Activated naive CD4-positive, alpha-beta T cell treated with anti-CD3 and anti-CD28 coated beads, Interleukin-2, amount 50 U/mL, for 24 hours (primary cell): ENCODE results near the gene RABL6.
"Not testable (repeated sequence)": the region's sequence is repeated elsewhere in the genome, so short reads cannot be mapped to it uniquely, and the experiment has no call there.

Experiments
- H3K27ac Mint-ChIP-seq: one replicate; pipeline ENCODE4 v1.8.0; 2021; ENCODE audit warnings: mild to moderate bottlenecking, mixed read lengths
- H3K27me3 Mint-ChIP-seq: one replicate; pipeline ENCODE4 v1.8.0; 2021; ENCODE audit warnings: mixed read lengths
- H3K36me3 Mint-ChIP-seq: one replicate; pipeline ENCODE4 v1.8.0; 2021; ENCODE audit warnings: mixed read lengths
- H3K4me1 Mint-ChIP-seq: one replicate; pipeline ENCODE4 v1.8.0; 2021; ENCODE audit warnings: mixed read lengths
- H3K4me3 Mint-ChIP-seq: one replicate; pipeline ENCODE4 v1.8.0; 2021; ENCODE audit warnings: mild to moderate bottlenecking, mixed read lengths
- H3K9me3 Mint-ChIP-seq: one replicate; pipeline ENCODE4 v1.8.0; 2021; ENCODE audit warnings: mixed read lengths

The RABL6 gene

DNA sequence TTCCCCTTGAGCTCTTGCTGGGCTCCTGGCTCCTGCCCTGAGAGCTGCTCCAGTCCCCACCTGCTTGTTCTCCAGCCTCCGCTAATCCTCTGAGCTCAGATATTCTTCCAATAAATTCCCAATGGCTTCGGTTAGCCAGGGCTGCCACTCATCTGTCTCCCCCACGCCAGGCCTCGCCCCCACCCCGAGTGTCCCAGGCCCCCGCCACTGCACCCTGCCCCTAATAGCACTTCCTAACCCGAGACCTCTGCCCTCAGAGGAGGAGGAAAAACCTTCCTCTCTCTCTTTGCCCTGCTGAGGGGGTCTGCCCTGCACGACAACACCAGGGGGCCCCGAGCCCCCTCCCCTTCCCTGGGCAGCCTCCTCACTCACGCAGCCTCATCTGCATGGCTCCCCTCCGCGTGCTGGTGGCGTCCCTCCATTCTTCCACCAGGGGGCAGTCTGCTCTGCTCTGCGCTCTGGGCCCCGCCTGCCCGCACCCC, 38.0 kb upstream of the RABL6 start:
- Mint-ChIP-seq H3K4me1 (peaks cover 6% of the 10 kb centered on the region), H3K9me3 (no peaks in the 10 kb centered on the region), H3K36me3 (no peaks in the 10 kb centered on the region), H3K27ac (no peak overlapping the region), H3K4me3 (no peak overlapping the region), H3K27me3 (peaks cover 4% of the 10 kb centered on the region)

GRCh38 chr9:136771907-136772415, 35.8 kb upstream of the RABL6 start:
- Mint-ChIP-seq H3K4me1 (peaks cover 2% of the 10 kb centered on the region), H3K27ac (no peak overlapping the region), H3K4me3 (no peak overlapping the region)

DNA sequence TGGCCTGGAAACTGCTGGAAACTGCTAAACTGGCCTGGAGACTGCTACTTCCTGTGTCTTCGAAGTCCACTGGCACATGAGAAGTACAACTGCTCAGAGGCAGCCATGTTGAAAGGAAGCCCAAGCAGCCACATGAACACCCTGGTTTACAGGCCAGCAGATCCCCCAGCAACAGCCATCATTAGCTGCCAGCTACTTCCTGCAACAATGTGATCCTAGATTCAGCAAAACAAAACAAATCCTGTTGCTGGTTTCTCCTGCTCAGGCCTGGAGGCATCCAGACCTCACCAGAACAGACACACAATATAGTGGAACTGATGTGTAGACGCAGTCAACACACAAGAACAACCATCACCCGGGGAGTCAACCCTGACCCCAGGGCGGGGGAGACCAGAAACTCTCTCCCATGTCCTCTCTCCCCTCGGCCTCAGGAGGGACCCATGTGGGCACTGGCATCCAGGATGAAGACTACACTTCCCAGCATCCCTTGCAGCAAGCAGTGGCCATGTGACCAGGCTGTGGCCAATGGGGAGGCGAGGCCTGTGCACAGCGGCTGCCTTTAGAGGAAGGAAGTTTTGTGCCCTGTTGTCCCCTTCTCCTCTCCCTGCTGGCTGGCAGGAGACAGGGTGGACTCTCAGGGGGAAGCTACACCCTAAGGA, 34.2 kb upstream of the RABL6 start:
- Mint-ChIP-seq H3K4me1 (no peaks in the 10 kb centered on the region), H3K27ac (no peak overlapping the region), H3K27me3 (peaks cover 3% of the 10 kb centered on the region), H3K36me3 (no peaks in the 10 kb centered on the region), H3K9me3 (no peaks in the 10 kb centered on the region), H3K4me3 (no peak overlapping the region)

More at GRCh38 chr9:136771907-136772415, 35.8 kb upstream of the RABL6 start:
- H3K36me3 Mint-ChIP-seq: no peaks in the 10 kb centered on the region
- no peaks in the 10 kb centered on the region for H3K9me3 Mint-ChIP-seq
- peaks cover 2% of the 10 kb centered on the region for H3K27me3 Mint-ChIP-seq

- no peaks in the 10 kb centered on the region for H3K4me1 Mint-ChIP-seq
- no peaks in the 10 kb centered on the region for H3K36me3 Mint-ChIP-seq
- H3K9me3 Mint-ChIP-seq: no peaks in the 10 kb centered on the region
- no peak overlapping the region for H3K27ac Mint-ChIP-seq
- H3K27me3 Mint-ChIP-seq: peaks cover 3% of the 10 kb centered on the region
- no peak overlapping the region for H3K4me3 Mint-ChIP-seq
Measured at GRCh38 chr9:136774416-136775045, 33.2 kb upstream of the RABL6 start.

DNA sequence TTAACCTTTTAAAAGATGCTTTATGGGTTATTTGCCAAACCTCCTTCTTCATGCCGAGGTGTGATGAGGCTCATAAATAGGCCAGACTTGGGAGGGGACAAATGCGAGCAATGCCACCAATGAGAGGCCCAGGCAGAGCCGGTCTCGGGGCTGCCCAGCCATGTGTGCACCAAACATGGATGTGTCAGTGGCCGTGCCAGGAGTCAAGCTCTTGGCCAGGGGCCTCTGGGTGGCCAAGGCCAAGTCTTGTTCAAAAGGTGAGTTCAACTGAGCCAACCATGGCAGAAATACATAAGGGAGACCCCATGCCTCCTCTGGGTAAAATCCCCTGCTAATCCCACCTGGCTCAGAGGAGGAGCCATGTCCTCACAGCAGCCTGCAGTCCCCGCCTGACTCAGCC, 32.6 kb upstream of the RABL6 start:
- no peaks in the 10 kb centered on the region for H3K4me1 Mint-ChIP-seq
- H3K9me3 Mint-ChIP-seq: no peaks in the 10 kb centered on the region
- H3K27me3 Mint-ChIP-seq: peaks cover 3% of the 10 kb centered on the region
- H3K27ac Mint-ChIP-seq: no peak overlapping the region
- H3K4me3 Mint-ChIP-seq: no peak overlapping the region
- no peaks in the 10 kb centered on the region for H3K36me3 Mint-ChIP-seq

DNA sequence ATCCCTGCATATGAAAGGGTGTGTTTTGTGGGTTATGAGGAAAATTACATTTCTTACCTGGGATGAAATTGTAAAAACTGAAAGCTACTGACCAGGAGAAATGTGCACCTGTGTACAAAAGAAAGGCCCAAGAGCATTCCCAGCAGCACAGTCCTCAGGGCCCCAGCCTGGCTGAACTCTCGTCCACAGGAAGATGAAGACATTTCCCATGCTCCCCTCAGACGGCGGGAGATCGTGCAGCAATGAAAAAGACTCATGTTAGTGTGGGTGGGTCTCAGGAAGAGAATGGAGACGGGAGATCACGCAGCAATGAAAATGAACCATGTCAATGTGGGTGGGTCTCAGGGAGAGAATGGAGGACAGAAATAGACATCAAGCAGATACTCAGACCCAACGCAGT, 30.8 kb upstream of the RABL6 start:
- Mint-ChIP-seq H3K27me3 (peaks cover 3% of the 10 kb centered on the region), H3K4me3 (no peak overlapping the region), H3K36me3 (no peaks in the 10 kb centered on the region), H3K4me1 (no peaks in the 10 kb centered on the region), H3K27ac (no peak overlapping the region), H3K9me3 (no peaks in the 10 kb centered on the region)

DNA sequence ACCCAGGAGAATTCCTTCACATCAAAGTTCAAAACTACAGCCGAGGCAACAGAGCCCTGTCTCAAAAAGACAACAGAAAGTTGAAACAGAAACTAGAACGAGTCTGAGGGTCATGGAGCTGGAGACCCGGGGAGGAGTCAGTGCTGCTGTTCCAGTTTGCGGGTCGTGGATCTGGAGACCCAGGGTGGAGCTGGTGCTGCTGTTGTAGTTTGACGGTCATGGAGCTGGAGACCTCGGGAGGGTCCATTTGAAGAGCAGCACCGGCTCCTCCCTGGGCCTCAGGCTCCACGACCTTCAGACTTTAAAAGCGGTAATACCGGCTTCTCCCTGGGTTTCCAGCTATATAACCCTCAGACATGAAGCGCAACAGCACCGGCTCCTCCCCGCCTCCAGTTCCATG, 30.4 kb upstream of the RABL6 start:
- Mint-ChIP-seq H3K27ac (no peak overlapping the region), H3K27me3 (peaks cover 3% of the 10 kb centered on the region), H3K36me3 (no peaks in the 10 kb centered on the region), H3K4me3 (no peak overlapping the region), H3K4me1 (no peaks in the 10 kb centered on the region), H3K9me3 (no peaks in the 10 kb centered on the region)

DNA sequence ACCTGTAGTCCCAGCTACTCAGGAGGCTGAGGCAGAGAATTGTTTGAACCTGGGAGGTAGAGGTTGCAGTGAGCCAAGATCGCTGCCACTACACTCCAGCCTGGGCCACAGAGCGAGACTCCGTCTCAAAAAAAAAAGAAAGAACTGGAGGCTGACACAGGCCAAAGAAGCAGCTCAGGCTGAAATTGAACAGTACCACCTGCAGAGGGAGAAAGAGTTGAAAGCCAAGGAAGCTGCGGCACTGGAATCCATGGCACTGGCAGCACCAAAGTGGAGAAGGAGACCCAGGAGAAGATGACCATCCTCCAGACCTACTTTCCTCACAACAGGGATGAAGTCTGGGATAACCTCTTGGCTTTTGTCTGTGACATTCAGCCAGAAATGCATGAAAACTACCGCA, 27.9 kb upstream of the RABL6 start:
- Mint-ChIP-seq H3K27me3 (peaks cover 3% of the 10 kb centered on the region), H3K4me3 (no peak overlapping the region), H3K9me3 (no peaks in the 10 kb centered on the region), H3K36me3 (no peaks in the 10 kb centered on the region), H3K4me1 (no peaks in the 10 kb centered on the region), H3K27ac (no peak overlapping the region)

- no peaks in the 10 kb centered on the region for H3K36me3 Mint-ChIP-seq
- H3K4me3 Mint-ChIP-seq: no peak overlapping the region
- H3K4me1 Mint-ChIP-seq: peaks cover 2% of the 10 kb centered on the region
- no peak overlapping the region for H3K27ac Mint-ChIP-seq
- H3K9me3 Mint-ChIP-seq: no peaks in the 10 kb centered on the region
- peaks cover 3% of the 10 kb centered on the region for H3K27me3 Mint-ChIP-seq
Measured at GRCh38 chr9:136782452-136782851, 25.3 kb upstream of the RABL6 start.

GRCh38 chr9:136784249-136784996, 23.3 kb upstream of the RABL6 start:
- H3K9me3 Mint-ChIP-seq: no peaks in the 10 kb centered on the region
- no peaks in the 10 kb centered on the region for H3K27me3 Mint-ChIP-seq
- no peak overlapping the region for H3K4me3 Mint-ChIP-seq
- H3K36me3 Mint-ChIP-seq: no peaks in the 10 kb centered on the region
- peaks cover 12% of the 10 kb centered on the region for H3K4me1 Mint-ChIP-seq
- H3K27ac Mint-ChIP-seq: peak overlapping the region; percentile 68

- Mint-ChIP-seq H3K9me3 (no peaks in the 10 kb centered on the region), H3K27me3 (no peaks in the 10 kb centered on the region), H3K4me1 (peaks cover 12% of the 10 kb centered on the region), H3K27ac (peak overlapping the region; percentile 68), H3K36me3 (no peaks in the 10 kb centered on the region), H3K4me3 (no peak overlapping the region)
Measured at GRCh38 chr9:136784997-136785361, 22.8 kb upstream of the RABL6 start.

- H3K36me3 Mint-ChIP-seq, H3K27ac Mint-ChIP-seq, H3K9me3 Mint-ChIP-seq, H3K27me3 Mint-ChIP-seq, H3K4me3 Mint-ChIP-seq: not testable (repeated sequence)
- peaks cover 16% of the 10 kb centered on the region for H3K4me1 Mint-ChIP-seq
Measured at GRCh38 chr9:136785565-136786355, 22.0 kb upstream of the RABL6 start.

- Mint-ChIP-seq H3K4me3 (no peak overlapping the region), H3K27me3 (no peaks in the 10 kb centered on the region), H3K4me1 (peaks cover 16% of the 10 kb centered on the region), H3K36me3 (no peaks in the 10 kb centered on the region), H3K9me3 (no peaks in the 10 kb centered on the region), H3K27ac (no peak overlapping the region)
Measured at GRCh38 chr9:136786451-136786850, 21.3 kb upstream of the RABL6 start.

- H3K4me1 Mint-ChIP-seq: peaks cover 18% of the 10 kb centered on the region
- H3K27ac Mint-ChIP-seq, H3K9me3 Mint-ChIP-seq, H3K36me3 Mint-ChIP-seq, H3K4me3 Mint-ChIP-seq, H3K27me3 Mint-ChIP-seq: not testable (repeated sequence)
Measured at GRCh38 chr9:136786983-136787382, 20.8 kb upstream of the RABL6 start.

- Mint-ChIP-seq H3K4me1 (peaks cover 22% of the 10 kb centered on the region), H3K4me3 (no peak overlapping the region), H3K9me3 (no peaks in the 10 kb centered on the region), H3K27me3 (no peaks in the 10 kb centered on the region), H3K27ac (peak overlapping the region; percentile 70), H3K36me3 (no peaks in the 10 kb centered on the region)
Measured at GRCh38 chr9:136787690-136788400, 19.9 kb upstream of the RABL6 start.
